Measurements from ENCODE around the gene IDUA.

Gene IDUA

DNA sequence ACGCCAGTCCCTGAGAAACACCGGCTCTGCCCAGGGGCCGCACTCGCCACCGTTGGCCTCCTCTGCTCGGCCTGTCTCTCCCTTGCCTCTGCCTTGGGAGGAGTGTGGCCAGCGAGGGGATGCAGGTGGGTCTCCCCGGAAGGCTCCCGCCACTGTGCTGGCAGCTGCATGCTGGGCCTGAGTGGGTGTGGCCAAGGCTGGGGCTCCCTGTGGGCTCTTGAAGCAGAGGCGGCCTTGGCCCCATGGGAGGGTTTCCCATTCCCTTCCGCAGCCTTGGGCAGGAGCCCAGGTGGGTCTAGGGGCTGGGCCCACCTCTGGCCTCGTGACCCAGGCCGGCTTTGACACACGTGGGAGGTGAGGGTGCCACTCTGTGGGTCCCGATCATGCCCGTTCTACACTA is 43.7 kb downstream of the IDUA start:
- no peak for DNase-seq (ENCODE audit: low read depth, low spot score)

DNA sequence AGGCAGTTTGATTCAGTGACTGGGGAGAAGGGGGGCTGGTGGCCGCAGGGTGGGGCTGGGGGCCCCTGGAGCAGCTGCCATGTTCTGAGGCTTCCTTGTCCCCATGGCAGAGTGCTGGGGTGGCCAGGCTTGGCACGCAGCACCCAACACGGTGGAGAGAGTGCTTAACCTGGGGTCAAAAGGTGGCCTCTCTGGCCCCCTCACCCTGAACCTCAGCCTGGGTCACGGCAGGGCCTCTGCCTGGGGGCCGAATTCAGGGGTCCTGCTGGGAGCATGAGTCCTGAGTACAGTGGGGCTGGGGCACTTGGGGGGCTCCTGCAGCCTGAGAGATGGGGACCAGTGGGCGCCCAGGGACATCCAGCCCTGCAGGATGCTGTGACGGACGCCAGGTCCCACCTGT is 44.5 kb downstream of the IDUA start:
- DNase-seq (ENCODE audit: low read depth, low spot score): no peak

DNA sequence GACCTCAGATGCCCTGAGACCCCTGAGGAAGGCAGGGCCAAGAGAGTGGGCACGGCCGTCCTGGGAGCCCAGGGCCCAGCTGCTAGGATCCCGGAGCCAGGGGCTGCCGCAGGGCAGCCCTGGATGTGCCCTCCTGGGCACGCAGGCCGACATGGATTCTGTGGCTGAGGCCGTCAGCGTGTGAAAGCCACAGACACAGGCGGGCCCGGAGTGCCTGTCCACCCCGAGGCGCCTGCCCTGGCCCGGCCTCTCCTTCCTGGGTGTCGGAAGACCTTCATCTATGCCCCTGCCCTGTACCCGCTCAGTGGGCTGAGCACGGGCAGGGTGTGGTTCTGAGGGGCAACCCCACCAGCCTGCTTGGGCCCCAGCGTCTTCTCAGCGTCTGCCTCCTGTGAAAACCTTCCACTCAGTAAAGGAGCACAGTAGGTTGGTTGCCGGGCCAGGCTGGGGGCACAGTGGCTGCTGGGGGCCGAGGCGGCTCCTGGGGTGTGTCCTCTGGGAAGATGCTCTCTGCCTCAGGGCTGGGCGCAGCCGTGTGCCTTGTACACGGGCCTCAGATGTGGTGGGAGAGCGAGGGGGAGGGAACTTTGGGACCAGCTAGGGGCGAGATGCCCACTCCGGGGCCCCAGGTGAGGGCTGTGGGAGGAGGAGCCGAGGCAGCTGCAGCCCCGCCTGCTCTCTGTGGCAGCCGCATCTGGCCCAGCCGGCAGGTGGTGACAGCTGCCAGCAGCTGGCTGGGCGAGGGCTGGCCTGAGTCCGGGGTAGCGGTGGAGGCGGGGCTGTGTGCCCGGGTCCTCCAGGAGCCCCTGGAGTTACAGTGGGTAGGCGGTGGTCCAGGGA is 45.3 kb downstream of the IDUA start:
- no peak for DNase-seq (ENCODE audit: low read depth, low spot score)

DNA sequence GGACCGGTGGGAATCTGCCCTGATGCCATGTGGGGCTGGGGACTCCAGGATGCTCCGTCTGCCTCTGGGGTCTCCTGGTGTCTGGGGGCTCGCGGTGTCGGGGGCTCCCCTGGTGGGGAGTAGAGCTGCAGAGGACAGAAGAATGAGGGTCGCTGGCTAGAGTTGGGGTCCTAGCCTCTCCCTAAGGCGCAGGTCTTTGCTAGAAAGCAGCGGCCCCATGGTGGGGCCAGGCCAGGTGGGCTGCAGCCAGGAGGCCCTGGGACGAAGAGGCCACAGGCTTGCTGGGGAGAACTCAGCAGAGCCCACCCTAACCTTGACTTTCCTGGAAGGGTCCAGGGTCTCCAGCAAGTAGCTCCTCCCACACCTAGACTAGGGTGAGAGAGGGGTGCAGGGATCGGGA is 46.0 kb downstream of the IDUA start:
- no peak for DNase-seq (ENCODE audit: low read depth, low spot score)

- DNase-seq (ENCODE audit: low read depth, low spot score): no peak
These were observed 47.2 kb downstream of the IDUA start for GRCh38 chr4:1033840-1034551.

- DNase-seq (ENCODE audit: low read depth, low spot score): no peak
These were observed 48.7 kb downstream of the IDUA start for GRCh38 chr4:1035510-1035909.

DNA sequence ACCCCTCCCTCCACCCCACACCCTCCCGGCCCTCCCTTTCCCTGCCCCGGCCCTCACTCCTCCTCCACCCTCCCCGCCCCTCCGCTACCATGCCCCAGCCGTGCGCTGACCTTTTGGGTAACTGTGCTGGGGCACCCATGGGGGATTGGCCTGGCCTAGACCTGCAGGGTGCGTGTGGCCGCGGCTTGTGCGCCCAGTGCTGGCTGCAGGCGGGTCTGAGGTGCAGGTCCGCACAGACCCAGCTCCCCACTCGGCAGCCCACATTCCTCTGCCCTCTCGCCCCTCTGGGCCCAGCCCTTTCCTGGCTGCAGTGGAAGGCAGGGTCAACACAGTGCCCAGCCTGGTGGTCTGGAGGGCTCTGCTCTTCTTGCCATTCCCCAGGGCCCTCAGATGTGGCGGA is 49.3 kb downstream of the IDUA start:
- no peak for DNase-seq (ENCODE audit: low read depth, low spot score)

DNA sequence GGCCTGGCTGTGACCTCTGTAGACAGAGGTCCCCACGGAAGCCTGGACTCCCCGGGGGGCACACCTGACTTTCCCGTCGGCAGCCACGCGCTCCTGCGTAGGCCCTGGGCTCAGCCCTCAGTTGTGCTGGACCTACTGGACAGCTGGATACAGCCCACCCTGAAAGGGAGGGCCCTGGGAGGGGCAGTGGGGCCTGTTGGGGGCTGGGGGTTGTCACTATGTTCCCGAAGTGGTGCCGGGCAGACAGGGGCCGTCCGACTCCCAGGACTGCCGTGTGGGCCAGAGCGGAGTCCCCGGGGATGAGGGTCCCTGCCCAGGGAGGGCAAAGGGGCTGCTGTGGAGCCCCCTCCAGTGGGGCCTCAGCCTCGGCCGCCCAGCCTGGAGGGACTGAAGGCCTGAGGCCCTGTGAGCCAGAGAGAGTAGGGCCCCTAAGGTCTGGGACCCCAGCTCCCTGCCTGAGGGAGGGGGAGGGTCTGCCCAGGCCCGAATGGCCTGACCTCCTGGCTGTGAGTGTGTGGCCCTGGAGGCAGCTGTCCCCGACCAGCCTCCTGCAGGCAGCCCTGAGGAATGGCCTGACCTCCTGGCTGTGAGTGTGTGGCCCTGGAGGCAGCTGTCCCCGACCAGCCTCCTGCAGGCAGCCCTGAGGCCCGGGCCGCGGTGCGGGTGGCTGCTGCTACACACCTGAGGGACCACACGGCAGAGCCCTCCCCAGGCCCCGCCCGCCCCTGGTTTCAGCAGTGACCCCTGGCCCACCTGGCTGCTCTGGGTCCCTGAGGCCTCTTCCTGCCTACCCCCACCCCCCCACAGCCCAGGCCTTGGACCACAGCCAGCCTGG is 50.3 kb downstream of the IDUA start:
- no peak for DNase-seq (ENCODE audit: low read depth, low spot score)

- DNase-seq (ENCODE audit: low read depth, low spot score): no peak
These were observed 52.2 kb downstream of the IDUA start for GRCh38 chr4:1038948-1039492.

- no peak for DNase-seq (ENCODE audit: low read depth, low spot score)
These were observed 52.9 kb downstream of the IDUA start for GRCh38 chr4:1039493-1040343.

GRCh38 chr4:1040344-1041146 is 53.7 kb downstream of the IDUA start:
- DNase-seq (ENCODE audit: low read depth, low spot score): no peak

DNA sequence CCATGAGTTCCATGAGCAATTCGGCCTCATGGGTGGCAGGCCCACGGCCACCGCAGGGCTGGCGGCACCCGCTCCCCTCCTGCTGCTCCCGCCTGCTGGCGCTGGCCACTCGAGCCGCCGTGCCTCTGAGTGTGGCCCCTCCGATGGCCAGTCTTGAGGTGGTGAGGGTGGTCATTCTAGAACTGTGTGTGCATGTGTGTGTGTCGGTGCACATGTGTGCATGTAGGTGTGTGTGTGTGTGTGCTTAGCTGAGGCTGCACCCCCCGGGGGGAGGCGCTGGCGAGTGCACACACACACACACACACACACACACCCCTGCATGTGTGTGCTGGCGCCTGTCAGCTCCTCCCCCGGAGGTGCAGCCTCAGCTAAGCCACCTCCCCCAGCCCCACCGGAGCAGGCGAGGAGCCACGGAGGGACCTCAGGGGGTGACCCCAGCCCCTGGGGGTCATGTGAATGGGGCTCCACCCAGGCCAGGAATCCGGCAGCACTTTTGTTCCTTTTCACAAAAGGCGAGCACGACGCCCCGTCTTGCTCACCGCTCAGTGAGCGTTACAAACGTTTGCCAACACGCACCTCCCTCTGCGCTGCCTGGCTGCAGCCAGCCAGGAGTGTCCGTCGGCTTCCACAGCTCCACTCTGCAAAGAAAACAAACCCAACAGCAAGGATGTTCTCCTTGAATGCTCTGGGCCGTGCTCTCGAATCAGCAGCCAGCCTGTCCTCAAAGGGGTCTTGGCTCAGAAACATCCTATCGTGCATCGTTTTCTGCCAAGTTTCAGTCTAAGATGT is 54.5 kb downstream of the IDUA start:
- no peak for DNase-seq (ENCODE audit: low read depth, low spot score)

GRCh38 chr4:1041936-1042330 is 55.1 kb downstream of the IDUA start:
- DNase-seq (ENCODE audit: low read depth, low spot score): no peak

- DNase-seq (ENCODE audit: low read depth, low spot score): no peak
These were observed 55.7 kb downstream of the IDUA start for GRCh38 chr4:1042352-1043055.

DNA sequence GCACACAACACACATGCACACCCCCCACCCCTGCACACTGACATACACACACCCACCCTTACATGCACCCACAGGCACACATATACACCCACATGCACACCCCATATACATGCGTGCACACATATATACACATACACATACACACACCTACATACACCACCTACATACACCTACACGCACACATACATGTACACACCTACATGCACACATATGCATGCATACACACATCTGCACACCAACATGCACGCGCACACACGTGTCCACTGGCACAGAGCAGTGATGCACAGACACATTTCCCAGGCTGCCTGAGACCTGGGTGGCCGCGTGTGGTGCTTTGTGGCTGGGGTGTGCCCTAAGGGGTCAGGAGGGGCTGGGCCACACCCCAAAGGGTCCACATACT is 56.3 kb downstream of the IDUA start:
- DNase-seq (ENCODE audit: low read depth, low spot score): no peak

- DNase-seq (ENCODE audit: low read depth, low spot score): no peak
These were observed 57.0 kb downstream of the IDUA start for GRCh38 chr4:1043651-1044468.

- no peak for DNase-seq (ENCODE audit: low read depth, low spot score)
These were observed 57.8 kb downstream of the IDUA start for GRCh38 chr4:1044469-1045192.
